CD4-positive, alpha-beta T cell (primary cell): ENCODE results near the gene NPRL2. TPM values are rescaled to one million over a fixed set of nuclear protein-coding genes. Genes with fewer than 3 reads are reported as not detected.

Experiments
- ATAC-seq: fragments of 200-7000 bp; cut with Tn5 transposase; one replicate; pipeline ENCODE4 v1.10.0; 2022; ENCODE audit warnings: mild to moderate bottlenecking; ENCODE audit not compliant: poor library complexity
- CTCF ChIA-PET: fragments of 350-600 bp; sonication (Branson Sonifier 250); formaldehyde crosslinking; loops from one replicate; lab custom pipeline; 2021; ENCODE audit warnings: antibody characterized with exemption, inconsistent platforms; lab: Charles Lee
- POLR2A ChIA-PET: fragments of 350-600 bp; sonication (Branson Sonifier 250); formaldehyde crosslinking; loops from one replicate; lab custom pipeline; 2021; ENCODE audit warnings: antibody characterized with exemption, inconsistent platforms; lab: Charles Lee
- DNase-seq, 14 experiments: peaks; one replicate each; pipeline ENCODE4 v3.0.0-alpha.2; 2013 to 2020; ENCODE audit warnings: mixed read lengths in 2 of 14
- H3K27ac ChIP-seq, 2 donors: one replicate each; pipeline versions ENCODE4 v1.5.1 to v1.7.0; 2013; ENCODE audit warnings: low read length in 2 of 2, low read depth in 1 of 2, mild to moderate bottlenecking in 1 of 2
- H3K27me3 ChIP-seq, 2 experiments: 1 replicate in 1 of 2; 2 replicates in 1 of 2; pipeline versions ENCODE4 v1.6.1 to v1.7.0; 2013; ENCODE audit warnings: low read length in 2 of 2, control low read depth in 1 of 2, mild to moderate bottlenecking in 1 of 2, moderate library complexity in 1 of 2; ENCODE audit not compliant: insufficient read depth in 2 of 2, control insufficient read depth in 1 of 2
- H3K36me3 ChIP-seq: one replicate; pipeline ENCODE4 v1.6.1; 2013; ENCODE audit warnings: low read length, control low read depth; ENCODE audit not compliant: insufficient read depth
- H3K4me1 ChIP-seq: one replicate; pipeline ENCODE4 v1.6.1; 2013; ENCODE audit warnings: low read length, control low read depth; ENCODE audit not compliant: insufficient read depth
- H3K4me3 ChIP-seq: one replicate; pipeline ENCODE4 v1.5.1; 2013; ENCODE audit warnings: mild to moderate bottlenecking, low read length, moderate library complexity
- H3K9me3 ChIP-seq, 2 experiments: 1 replicate in 1 of 2; 2 replicates in 1 of 2; pipeline versions ENCODE4 v1.6.1 to v1.7.0; 2013; ENCODE audit warnings: low read length in 2 of 2, mild to moderate bottlenecking in 2 of 2, control low read depth in 1 of 2, moderate library complexity in 1 of 2; ENCODE audit not compliant: control insufficient read depth in 1 of 2, insufficient read depth in 1 of 2
- H3K27ac Mint-ChIP-seq: one replicate; pipeline ENCODE4 v1.8.0; 2020; ENCODE audit warnings: mixed read lengths
- H3K27me3 Mint-ChIP-seq: one replicate; pipeline ENCODE4 v1.8.0; 2021; ENCODE audit warnings: mixed read lengths
- H3K36me3 Mint-ChIP-seq: one replicate; pipeline ENCODE4 v1.8.0; 2021; ENCODE audit warnings: low read depth, mixed read lengths
- H3K4me1 Mint-ChIP-seq: one replicate; pipeline ENCODE4 v1.8.0; 2021; ENCODE audit warnings: low read depth, mixed read lengths
- H3K4me3 Mint-ChIP-seq: one replicate; pipeline ENCODE4 v1.8.0; 2020; ENCODE audit warnings: mild to moderate bottlenecking, mixed read lengths
- H3K9me3 Mint-ChIP-seq: one replicate; pipeline ENCODE4 v1.8.0; 2020; ENCODE audit warnings: mixed read lengths
- CTCF ChIP-seq: fragments of 200-600 bp; IDR thresholded peaks from one replicate; pipeline ENCODE4 v1.8.0; 2022; ENCODE audit warnings: antibody characterized with exemption, mild to moderate bottlenecking
- intact Hi-C, 2 experiments: fragments of 100-400 bp; cut with DNase I in 1 of 2; cut with micrococcal nuclease in 1 of 2; formaldehyde crosslinking; loops; one replicate each; pipeline versions ENCODE4 v1.15.1 to v1.9.0; 2023 to 2025; cut with DNase I, micrococcal nuclease
- total RNA-seq, 174 experiments: library from RNA in 2 of 174; stranded (reverse) in 2 of 174; gene quantifications; one replicate each; pipeline ENCODE4 v1.2.3 and lab custom pipeline; 2021 to 2026

The NPRL2 gene
- total RNA-seq, 2 experiments from 2014 or later, result 29.4 to 33.2 TPM

DNA sequence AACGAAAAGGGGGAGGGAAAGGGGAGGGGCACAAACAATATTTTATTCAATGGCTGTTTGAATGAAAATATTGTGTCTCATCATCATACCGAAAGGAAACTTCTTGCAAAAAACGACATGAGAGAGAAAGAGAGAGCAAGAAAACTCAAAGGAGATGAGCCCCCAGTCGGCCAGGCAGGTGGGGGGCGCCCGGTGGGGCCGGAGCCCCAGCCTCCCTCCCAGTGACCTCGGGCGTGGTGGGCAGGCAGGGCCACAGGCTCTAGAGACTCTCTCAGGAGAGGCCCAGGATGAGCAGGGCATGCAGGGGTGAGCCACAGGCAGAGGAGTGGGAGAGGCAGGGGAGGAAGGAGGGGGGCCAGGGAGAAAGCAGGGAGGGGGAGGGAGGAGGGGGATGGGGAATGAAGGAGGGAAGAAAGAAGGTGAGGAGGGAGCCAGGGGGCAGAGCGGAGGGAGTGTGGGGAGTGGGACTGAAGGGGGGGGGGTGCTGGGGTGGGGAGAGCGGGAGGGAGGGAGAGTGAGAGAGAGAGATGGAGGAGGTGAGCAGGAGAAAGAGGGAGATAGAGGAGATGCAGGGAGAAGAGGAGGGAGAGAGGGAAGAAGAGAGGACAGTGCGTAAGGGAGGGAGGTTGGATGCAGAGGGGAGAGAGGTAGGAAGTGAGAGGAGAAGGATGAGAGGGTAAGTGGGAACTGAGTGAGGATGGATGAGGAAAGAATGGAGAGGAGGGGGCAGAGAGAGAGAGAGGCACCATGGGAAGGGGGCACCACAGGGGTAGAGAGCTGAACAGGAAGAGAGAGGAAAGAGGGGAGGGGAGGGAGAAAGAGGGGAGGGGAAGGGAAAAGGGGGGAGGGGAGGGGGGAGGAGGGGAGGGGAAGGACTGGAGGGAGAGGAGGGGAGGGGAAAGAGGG, 22.8 kb upstream of the NPRL2 start:
- Mint-ChIP-seq H3K27me3 (no peaks in the 10 kb centered on the region), H3K9me3 (no peaks in the 10 kb centered on the region), H3K4me3 (no peak overlapping the region), H3K36me3 (no peaks in the 10 kb centered on the region), H3K27ac (no peak overlapping the region), H3K4me1 (peaks cover 16% of the 10 kb centered on the region)
- peaks cover 7% of the 10 kb centered on the region for H3K4me1 ChIP-seq
- DNase-seq (no peak), ATAC-seq (no peak)
- ChIA-PET CTCF (no interaction called here), POLR2A (no interaction called here)
- no peaks in the 10 kb centered on the region for H3K36me3 ChIP-seq
- no peak for TF ChIP-seq CTCF
- no peak overlapping the region for H3K4me3 ChIP-seq
- no peak overlapping the region for H3K27ac ChIP-seq
- intact Hi-C loops, result no loop called here
- H3K27me3 ChIP-seq, result no peaks in the 10 kb centered on the region
- no peaks in the 10 kb centered on the region for H3K9me3 ChIP-seq

GRCh38 chr3:50372349-50372748, 21.8 kb upstream of the NPRL2 start:
- TF ChIP-seq CTCF, result no peak
- ChIA-PET POLR2A (no interaction called here), CTCF (no interaction called here)
- Mint-ChIP-seq H3K4me3 (no peak overlapping the region), H3K27ac (no peak overlapping the region), H3K9me3 (no peaks in the 10 kb centered on the region), H3K27me3 (no peaks in the 10 kb centered on the region), H3K4me1 (peaks cover 17% of the 10 kb centered on the region), H3K36me3 (no peaks in the 10 kb centered on the region)
- H3K4me1 ChIP-seq, result peaks cover 9% of the 10 kb centered on the region
- DNase-seq (peak in 3 of 14 experiments; percentile 21 to 51 (median 32)), ATAC-seq (peak; percentile 52)
- H3K9me3 ChIP-seq, result no peaks in the 10 kb centered on the region
- H3K27ac ChIP-seq, result no peak overlapping the region
- H3K27me3 ChIP-seq, result no peaks in the 10 kb centered on the region
- H3K36me3 ChIP-seq, result no peaks in the 10 kb centered on the region
- intact Hi-C loops, result no loop called here
- H3K4me3 ChIP-seq, result no peak overlapping the region

GRCh38 chr3:50371133-50371685, 20.6 kb upstream of the NPRL2 start:
- POLR2A ChIA-PET, result no interaction called here
- TF ChIP-seq CTCF, result no peak
- no peaks in the 10 kb centered on the region for H3K36me3 ChIP-seq

More at GRCh38 chr3:50371133-50371685, 20.6 kb upstream of the NPRL2 start:
- Mint-ChIP-seq H3K27ac (no peak overlapping the region), H3K4me1 (peaks cover 24% of the 10 kb centered on the region), H3K4me3 (no peak overlapping the region), H3K27me3 (no peaks in the 10 kb centered on the region), H3K9me3 (no peaks in the 10 kb centered on the region), H3K36me3 (no peaks in the 10 kb centered on the region)
- no peaks in the 10 kb centered on the region for H3K9me3 ChIP-seq
- peaks cover 21% of the 10 kb centered on the region for H3K4me1 ChIP-seq
- ATAC-seq (no peak), DNase-seq (no peak)
- CTCF ChIA-PET, result no interaction called here
- H3K4me3 ChIP-seq, result no peak overlapping the region
- no peaks in the 10 kb centered on the region for H3K27me3 ChIP-seq
- intact Hi-C loops, result no loop called here
- H3K27ac ChIP-seq, result no peak overlapping the region
